GM19238 (cell line): ENCODE measurements around the gene AGBL2.
"Not testable (repeated sequence)": the region's sequence is repeated elsewhere in the genome, so short reads cannot be mapped to it uniquely, and the experiment has no call there.

Experiments used
- DNase-seq: peaks from one replicate; pipeline ENCODE4 v3.0.0; 2011; ENCODE audit warnings: low spot score; ENCODE audit not compliant: insufficient read length

Gene AGBL2

GRCh38 chr11:47691979-47692378 lies 23.2 kb downstream of the AGBL2 start:
- DNase-seq: no peak

GRCh38 chr11:47689480-47689879 lies 25.7 kb downstream of the AGBL2 start:
- DNase-seq: no peak

- DNase-seq: no peak
These were observed 26.2 kb downstream of the AGBL2 start for GRCh38 chr11:47688991-47689390.

- DNase-seq: no peak
These were observed 27.1 kb downstream of the AGBL2 start for GRCh38 chr11:47688111-47688510.

GRCh38 chr11:47686704-47687103 lies 28.5 kb downstream of the AGBL2 start:
- DNase-seq: not testable (repeated sequence)

- no peak for DNase-seq
These were observed 29.0 kb downstream of the AGBL2 start for GRCh38 chr11:47686151-47686550.

- DNase-seq: no peak
These were observed 39.3 kb downstream of the AGBL2 start for GRCh38 chr11:47675851-47676250.

- DNase-seq: no peak
These were observed 42.9 kb downstream of the AGBL2 start for GRCh38 chr11:47672283-47672730.

- no peak for DNase-seq
These were observed 45.3 kb downstream of the AGBL2 start for GRCh38 chr11:47669856-47670255.

GRCh38 chr11:47668665-47669064 lies 46.5 kb downstream of the AGBL2 start:
- DNase-seq: no peak

- no peak for DNase-seq
These were observed 47.6 kb downstream of the AGBL2 start for GRCh38 chr11:47667555-47667954.

- DNase-seq: no peak
These were observed 48.0 kb downstream of the AGBL2 start for GRCh38 chr11:47667135-47667534.

GRCh38 chr11:47664936-47665335 lies 50.2 kb downstream of the AGBL2 start:
- DNase-seq: not testable (repeated sequence)

- DNase-seq: no peak
These were observed 53.9 kb downstream of the AGBL2 start for GRCh38 chr11:47661245-47661644.

- DNase-seq: no peak
These were observed 55.9 kb downstream of the AGBL2 start for GRCh38 chr11:47659276-47659675.

- no peak for DNase-seq
These were observed 58.8 kb downstream of the AGBL2 start for GRCh38 chr11:47656260-47656885.

GRCh38 chr11:47651818-47652469 lies 63.2 kb downstream of the AGBL2 start:
- no peak for DNase-seq

GRCh38 chr11:47649276-47649675 lies 65.9 kb downstream of the AGBL2 start:
- DNase-seq: no peak

- DNase-seq: no peak
These were observed 69.2 kb downstream of the AGBL2 start for GRCh38 chr11:47646019-47646418.

- DNase-seq: no peak
These were observed 69.7 kb downstream of the AGBL2 start for GRCh38 chr11:47645500-47645899.

GRCh38 chr11:47642099-47642855 lies 72.9 kb downstream of the AGBL2 start, which contains the start of gene MTCH2:
MTCH2 (minus strand) TSS chr11:47642559; CDS start chr11:47642465, 94 bp downstream.
- peak; percentile 89 for DNase-seq

GRCh38 chr11:47641600-47642098 lies 73.5 kb downstream of the AGBL2 start:
- DNase-seq: no peak
